Vagina (tissue), 2 donors: Measurements from ENCODE around the gene ZNF500. TPM values are rescaled to one million over a fixed set of nuclear protein-coding genes. Genes with fewer than 3 reads are reported as not detected.

Experiments used
- DNase-seq, 2 donors: peaks; one replicate each; pipeline ENCODE4 v3.0.0-alpha.2; 2017; ENCODE audit errors: extremely low spot score in 2 of 2
- H3K27ac ChIP-seq: fragments of 200-600 bp; sonication (generic); one replicate; pipeline ENCODE4 v1.5.1; 2019
- H3K27me3 ChIP-seq: fragments of 200-600 bp; sonication (generic); one replicate; pipeline ENCODE4 v1.5.1; 2019
- H3K36me3 ChIP-seq, 2 donors: fragments of 200-600 bp; sonication (generic); one replicate each; pipeline ENCODE4 v1.5.1; 2017 to 2019
- H3K4me1 ChIP-seq: fragments of 200-600 bp; sonication (generic); one replicate; pipeline ENCODE4 v1.5.1; 2019
- H3K4me3 ChIP-seq, 2 donors: fragments of 200-600 bp; sonication (generic); 1 replicate in 1 of 2; 2 replicates in 1 of 2; pipeline ENCODE4 v1.5.1; 2016 to 2019
- H3K9me3 ChIP-seq: fragments of 200-600 bp; sonication (generic); one replicate; pipeline ENCODE4 v1.5.1; 2019
- POLR2A ChIP-seq, 2 donors: fragments of 450-650 bp; IDR thresholded peaks; one replicate each; pipeline ENCODE4 v1.6.1; 2017; ENCODE audit warnings: antibody characterized with exemption in 2 of 2, mild to moderate bottlenecking in 2 of 2, moderate library complexity in 2 of 2
- POLR2AphosphoS5 ChIP-seq, 2 donors: sonication (generic); formaldehyde crosslinking; IDR thresholded peaks; one replicate each; pipeline ENCODE4 v1.9.0; 2017; ENCODE audit warnings: antibody characterized with exemption in 2 of 2, mild to moderate bottlenecking in 2 of 2, low read depth in 1 of 2; ENCODE audit not compliant: insufficient read depth in 1 of 2
- intact Hi-C: fragments of 100-400 bp; cut with DNase I; formaldehyde crosslinking; loops from one replicate; pipeline ENCODE4 v1.15.1; 2023
- total RNA-seq: library from RNA; depleted of rRNA; stranded (reverse); fragments of >200 nt; gene quantifications from one replicate; pipeline ENCODE4 v1.2.3, GENCODE V29; 2016
- TF ChIP-seq, protein P1 (sequence below), 3 experiments: fragments of 450-650 bp in 2 of 3; fragments of 200-600 bp in 1 of 3; sonication (generic) in 1 of 3; IDR thresholded peaks; one replicate each; pipeline ENCODE4 v1.5.1; 2017 to 2019; ENCODE audit warnings: antibody characterized with exemption in 3 of 3, mild to moderate bottlenecking in 2 of 3, moderate library complexity in 2 of 3

Gene ZNF500
- total RNA-seq, 1 donor from 2014 or later, result 11.0 TPM

DNA sequence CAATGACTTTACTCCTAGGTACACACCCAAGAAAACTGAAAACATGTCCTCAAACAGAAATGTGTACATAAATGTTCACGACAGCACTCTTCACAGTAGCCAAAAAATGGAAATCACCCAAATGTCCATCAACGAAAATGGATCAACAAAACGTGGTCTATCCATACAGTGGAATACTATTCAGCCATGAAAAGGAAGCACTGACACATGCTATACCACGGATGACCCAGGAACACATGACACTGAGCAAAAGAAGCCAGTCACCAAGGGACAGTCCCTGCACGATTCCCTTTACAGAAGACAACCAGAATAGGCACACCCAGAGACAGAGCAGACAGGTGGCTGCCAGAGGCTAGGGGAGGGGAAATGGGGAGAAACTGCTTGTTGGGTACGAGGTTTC lies 11.3 kb downstream of the ZNF500 start:
- DNase-seq, result no peak
- peaks cover 0 to 89% of the 10 kb centered on the region in 2 donors for H3K36me3 ChIP-seq
- no peaks in the 10 kb centered on the region for H3K9me3 ChIP-seq
- H3K4me1 ChIP-seq, result no peaks in the 10 kb centered on the region
- H3K27me3 ChIP-seq, result no peaks in the 10 kb centered on the region
- TF ChIP-seq POLR2A (IDR thresholded peaks at IDR 0.05) (no peak), POLR2AphosphoS5 (IDR thresholded peaks at IDR 0.05; ENCODE audit: insufficient read depth in 1 of 2, low read depth in 1 of 2) (no peak)
- TF ChIP-seq, protein P1, sequence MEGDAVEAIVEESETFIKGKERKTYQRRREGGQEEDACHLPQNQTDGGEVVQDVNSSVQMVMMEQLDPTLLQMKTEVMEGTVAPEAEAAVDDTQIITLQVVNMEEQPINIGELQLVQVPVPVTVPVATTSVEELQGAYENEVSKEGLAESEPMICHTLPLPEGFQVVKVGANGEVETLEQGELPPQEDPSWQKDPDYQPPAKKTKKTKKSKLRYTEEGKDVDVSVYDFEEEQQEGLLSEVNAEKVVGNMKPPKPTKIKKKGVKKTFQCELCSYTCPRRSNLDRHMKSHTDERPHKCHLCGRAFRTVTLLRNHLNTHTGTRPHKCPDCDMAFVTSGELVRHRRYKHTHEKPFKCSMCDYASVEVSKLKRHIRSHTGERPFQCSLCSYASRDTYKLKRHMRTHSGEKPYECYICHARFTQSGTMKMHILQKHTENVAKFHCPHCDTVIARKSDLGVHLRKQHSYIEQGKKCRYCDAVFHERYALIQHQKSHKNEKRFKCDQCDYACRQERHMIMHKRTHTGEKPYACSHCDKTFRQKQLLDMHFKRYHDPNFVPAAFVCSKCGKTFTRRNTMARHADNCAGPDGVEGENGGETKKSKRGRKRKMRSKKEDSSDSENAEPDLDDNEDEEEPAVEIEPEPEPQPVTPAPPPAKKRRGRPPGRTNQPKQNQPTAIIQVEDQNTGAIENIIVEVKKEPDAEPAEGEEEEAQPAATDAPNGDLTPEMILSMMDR (IDR thresholded peaks at IDR 0.05), result no peak
- no peak overlapping the region for H3K4me3 ChIP-seq
- no peak overlapping the region for H3K27ac ChIP-seq
- intact Hi-C loops, result no loop called here

DNA sequence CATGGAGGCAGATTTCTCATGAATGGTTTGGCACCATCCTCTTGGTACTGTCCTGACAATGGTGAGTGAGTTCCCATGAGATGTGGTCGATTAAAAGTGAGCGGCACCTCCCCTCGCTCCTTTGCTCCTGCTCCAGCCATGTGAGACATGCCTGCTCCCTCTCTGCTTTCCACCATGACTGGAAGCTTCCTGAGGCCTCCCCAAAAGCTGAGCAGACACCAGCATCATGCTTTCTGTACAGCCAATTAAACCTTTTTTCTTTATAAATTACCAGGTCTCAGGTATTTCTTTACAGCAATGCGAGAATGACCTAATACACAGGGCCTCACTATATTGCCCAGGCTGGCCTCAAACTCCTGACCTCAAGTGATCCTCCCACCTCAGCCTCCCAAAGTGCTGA lies 12.1 kb downstream of the ZNF500 start:
- H3K27ac ChIP-seq, result no peak overlapping the region

DNA sequence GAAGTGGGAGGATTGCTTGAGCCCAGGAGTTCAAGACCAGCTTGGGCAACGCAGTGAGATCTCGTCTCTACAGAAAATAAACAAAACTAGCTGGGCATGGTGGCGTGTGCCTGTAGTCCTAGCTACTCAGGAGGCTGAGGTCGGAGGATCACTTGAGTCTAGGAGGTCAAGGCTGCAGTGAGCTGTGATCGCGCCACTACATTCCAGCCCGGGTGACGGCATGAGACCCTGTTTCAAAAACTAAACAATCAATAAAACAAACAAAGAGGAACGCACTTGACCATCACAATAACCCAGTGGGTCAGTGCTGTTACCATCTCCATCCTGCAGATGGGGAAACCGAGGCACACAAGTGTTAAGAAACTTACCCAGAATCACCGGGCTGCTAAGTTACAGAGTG lies 13.7 kb downstream of the ZNF500 start:
- intact Hi-C loops, result no loop called here
- Histone ChIP-seq H3K36me3 (peaks cover 0 to 76% of the 10 kb centered on the region in 2 donors), H3K4me3 (no peak overlapping the region), H3K27me3 (no peaks in the 10 kb centered on the region), H3K4me1 (no peaks in the 10 kb centered on the region), H3K9me3 (no peaks in the 10 kb centered on the region), H3K27ac (no peak overlapping the region)
- no peak for DNase-seq
- TF ChIP-seq POLR2A (IDR thresholded peaks at IDR 0.05), result no peak
- TF ChIP-seq POLR2AphosphoS5 (IDR thresholded peaks at IDR 0.05; ENCODE audit: insufficient read depth in 1 of 2, low read depth in 1 of 2), result no peak

More for the DNA sequence above, 12.1 kb downstream of the ZNF500 start:
- TF ChIP-seq POLR2AphosphoS5 (IDR thresholded peaks at IDR 0.05; ENCODE audit: insufficient read depth in 1 of 2, low read depth in 1 of 2), result no peak
- TF ChIP-seq POLR2A (IDR thresholded peaks at IDR 0.05), result no peak
- TF ChIP-seq, protein P1 (IDR thresholded peaks at IDR 0.05), result no peak
- Histone ChIP-seq H3K36me3 (peaks cover 0 to 88% of the 10 kb centered on the region in 2 donors), H3K27me3 (no peaks in the 10 kb centered on the region), H3K9me3 (no peaks in the 10 kb centered on the region), H3K4me3 (no peak overlapping the region), H3K4me1 (no peaks in the 10 kb centered on the region)
- DNase-seq, result no peak
- intact Hi-C loops, result no loop called here

- no peak for DNase-seq
- H3K36me3 ChIP-seq, result peaks cover 0 to 76% of the 10 kb centered on the region in 2 donors
Observed at GRCh38 chr16:4752351-4753100, 14.4 kb downstream of the ZNF500 start.

DNA sequence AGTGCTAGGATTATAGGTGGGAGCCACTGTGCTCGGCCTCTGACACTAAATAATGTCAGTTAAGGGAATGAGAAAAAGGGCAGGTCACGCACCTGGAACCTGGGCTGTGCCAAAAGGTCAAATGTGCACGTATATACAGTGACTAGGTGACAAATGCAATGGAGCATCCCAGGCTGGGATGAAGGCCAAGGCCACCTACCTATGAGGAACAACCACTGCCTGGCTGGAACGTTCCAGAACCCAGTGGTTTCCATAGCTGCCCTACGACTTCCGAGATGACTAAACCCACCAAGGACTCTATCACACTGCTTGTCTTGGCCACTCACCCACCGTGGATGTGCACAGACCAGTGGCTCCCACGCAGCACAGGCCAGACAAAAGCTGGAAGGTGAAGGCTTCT lies 16.1 kb downstream of the ZNF500 start:
- Histone ChIP-seq H3K36me3 (peaks cover 0 to 61% of the 10 kb centered on the region in 2 donors), H3K27me3 (no peaks in the 10 kb centered on the region), H3K27ac (no peak overlapping the region), H3K4me3 (no peak overlapping the region), H3K4me1 (peaks cover 13% of the 10 kb centered on the region), H3K9me3 (no peaks in the 10 kb centered on the region)
- TF ChIP-seq POLR2AphosphoS5 (IDR thresholded peaks at IDR 0.05; ENCODE audit: insufficient read depth in 1 of 2, low read depth in 1 of 2), result no peak
- intact Hi-C loops, result no loop called here
- DNase-seq, result no peak

More at GRCh38 chr16:4752351-4753100, 14.4 kb downstream of the ZNF500 start:
- Histone ChIP-seq H3K9me3 (no peaks in the 10 kb centered on the region), H3K27me3 (no peaks in the 10 kb centered on the region), H3K4me1 (no peaks in the 10 kb centered on the region), H3K27ac (no peak overlapping the region), H3K4me3 (no peak overlapping the region)
- intact Hi-C loops, result no loop called here
- TF ChIP-seq POLR2A (IDR thresholded peaks at IDR 0.05), result no peak
- TF ChIP-seq, protein P1 (IDR thresholded peaks at IDR 0.05), result no peak
- no peak for TF ChIP-seq POLR2AphosphoS5 (IDR thresholded peaks at IDR 0.05; ENCODE audit: insufficient read depth in 1 of 2, low read depth in 1 of 2)

DNA sequence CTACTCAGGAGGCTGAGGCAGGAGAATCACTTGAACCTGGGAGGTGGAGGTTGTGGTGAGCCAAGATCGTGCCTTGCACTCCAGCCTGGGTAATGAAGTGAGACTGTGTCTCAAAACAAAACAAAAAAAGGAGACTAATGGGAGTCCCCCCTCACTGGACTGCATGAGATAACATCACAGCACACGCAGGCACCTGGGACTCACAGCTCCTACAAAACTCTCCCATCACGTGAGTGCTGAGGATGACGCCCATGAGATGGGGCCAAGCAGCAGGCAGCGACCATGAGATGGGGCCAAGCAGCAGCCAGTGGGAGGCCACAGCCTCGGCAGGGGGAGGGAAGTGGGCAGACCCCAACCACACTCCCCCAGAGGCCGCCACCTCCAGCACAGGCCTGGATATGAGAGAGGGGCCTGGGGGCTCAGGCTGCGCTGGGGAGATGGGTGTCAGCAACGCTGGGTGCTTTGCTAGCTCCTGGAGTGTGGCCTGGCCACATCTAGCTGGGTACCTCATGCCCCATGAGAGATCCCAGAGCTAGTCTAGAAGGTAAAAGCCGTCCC lies 17.2 kb downstream of the ZNF500 start:
- intact Hi-C loops, result no loop called here
- no peak for DNase-seq
- Histone ChIP-seq H3K4me3 (no peak overlapping the region), H3K36me3 (peaks cover 0 to 50% of the 10 kb centered on the region in 2 donors), H3K4me1 (peaks cover 13% of the 10 kb centered on the region), H3K9me3 (no peaks in the 10 kb centered on the region), H3K27ac (no peak overlapping the region), H3K27me3 (no peaks in the 10 kb centered on the region)
- TF ChIP-seq POLR2AphosphoS5 (IDR thresholded peaks at IDR 0.05; ENCODE audit: insufficient read depth in 1 of 2, low read depth in 1 of 2), result no peak
- no peak for TF ChIP-seq POLR2A (IDR thresholded peaks at IDR 0.05)
- TF ChIP-seq, protein P1 (IDR thresholded peaks at IDR 0.05), result no peak
